HG02610 (cell line): ENCODE results near the gene C1QTNF5.

ENCODE experiments used
- ATAC-seq: cut with Tn5 transposase; IDR thresholded peaks from one replicate; pipeline ENCODE4 v1.9.1; 2021; ENCODE audit warnings: mild to moderate bottlenecking, moderate library complexity; ENCODE audit not compliant: unreplicated experiment

Gene C1QTNF5

DNA sequence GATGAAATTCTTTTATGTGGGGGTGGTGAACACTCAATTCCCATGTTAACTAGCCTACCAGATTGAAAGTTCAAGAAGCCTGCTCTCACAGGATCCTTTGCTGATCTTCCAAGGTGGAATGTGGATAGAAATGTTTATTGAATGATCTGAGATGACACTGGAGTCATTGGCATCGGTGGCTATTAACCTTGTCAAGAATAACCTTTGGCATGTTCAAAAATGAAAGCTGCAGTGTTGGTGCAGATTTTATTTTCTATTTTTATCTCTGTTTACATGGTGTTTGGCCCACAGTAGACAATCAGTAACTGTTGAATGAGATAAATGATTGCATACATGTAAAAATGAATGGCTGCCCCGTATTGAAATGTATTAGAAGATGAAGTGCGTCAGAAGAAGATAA lies 42.7 kb downstream of the C1QTNF5 start:
- no peak for ATAC-seq

DNA sequence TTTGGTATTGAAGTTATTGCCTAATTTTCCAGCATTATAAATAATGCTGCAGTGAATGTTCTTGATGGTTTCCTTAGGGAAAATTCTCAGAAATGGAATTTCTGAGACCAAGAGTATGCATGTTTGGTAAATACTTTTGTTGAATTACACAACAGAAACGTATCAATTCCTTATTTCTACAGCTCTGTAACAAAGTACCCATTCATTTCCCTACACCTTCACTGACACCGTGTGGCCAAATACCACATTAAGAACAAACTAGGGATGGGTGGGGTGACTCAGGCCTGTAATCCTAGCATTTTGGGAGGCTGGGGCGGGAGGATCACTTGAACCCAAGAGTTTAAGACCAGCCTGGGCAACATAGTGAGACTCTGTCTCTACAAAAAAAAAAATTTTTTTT lies 45.5 kb downstream of the C1QTNF5 start:
- no peak for ATAC-seq

GRCh38 chr11:119293461-119293860 lies 47.2 kb downstream of the C1QTNF5 start:
- ATAC-seq: no peak

- ATAC-seq: no peak
Measured at GRCh38 chr11:119290894-119291497, 49.7 kb downstream of the C1QTNF5 start.
